ENCODE results near the gene GPR137B. TPM values are rescaled to one million over a fixed set of nuclear protein-coding genes. Genes with fewer than 3 reads are reported as not detected.
A peak's percentile ranks its signal among the peaks of the same experiment; 100 is the strongest.
"Not testable (repeated sequence)": the region's sequence is repeated elsewhere in the genome, so short reads cannot be mapped to it uniquely, and the experiment has no call there.

GPR137B gene
- total and polyA plus RNA-seq, 2 of the 13 experiments (the other 11 are each of a cell fraction or from before 2014, with no cell fraction given) = 0.31 to 0.41 TPM

GRCh38 chr1:236161230-236161629, 18.9 kb downstream of the GPR137B start (continued):
- TF ChIP-seq MXD3 (CRISPR knock-in tag; IDR thresholded peaks at IDR 0.05) = no peak

DNA sequence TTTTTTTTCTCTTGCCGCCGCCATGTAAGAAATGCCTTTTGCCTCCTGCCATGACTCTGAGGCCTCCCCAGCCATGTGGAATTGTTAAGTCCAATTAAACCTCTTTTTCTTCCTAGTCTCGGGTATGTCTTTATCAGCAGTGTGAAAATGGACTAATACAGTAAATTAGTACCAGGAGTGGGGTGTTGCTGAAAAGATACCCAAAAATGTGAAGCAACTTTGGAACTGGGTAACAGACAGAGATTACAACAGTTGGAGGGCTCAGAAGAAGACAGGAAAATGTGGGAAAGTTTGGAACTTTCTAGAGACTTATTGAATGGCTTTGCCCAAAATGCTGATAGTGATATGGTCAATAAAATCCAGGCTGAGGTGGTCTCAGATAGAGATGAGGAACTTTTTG, 19.4 kb downstream of the GPR137B start:
- in situ Hi-C loops (cut with HindIII; ENCODE audit: extremely low pct_ligation_motif_present, low pct_unique_long_range_greater_than_20kb); DNase-seq (ENCODE audit: low spot score); H3K79me2 ChIP-seq (ENCODE audit: insufficient read depth, low read length); H3K9ac ChIP-seq (ENCODE audit: insufficient read depth, low read depth, low read length); H3K27me3 ChIP-seq (ENCODE audit: control insufficient read depth in 1 of 2, insufficient read depth in 2 of 2, low read length in 2 of 2); H3K36me3 ChIP-seq (replicated peaks in 1 of 2; ENCODE audit: control insufficient read depth in 1 of 2, insufficient read depth in 2 of 2, low read length in 2 of 2); CTCF ChIA-PET (ENCODE audit: low intra/inter-chr PET ratio, low total read pairs); BruUV-seq (replicated peaks); H3K4me2 ChIP-seq (ENCODE audit: low read depth, low read length); FAIRE-seq; POLR2A ChIA-PET; ATAC-seq; H2AFZ ChIP-seq (ENCODE audit: low read length); H3K27ac ChIP-seq (ENCODE audit: extremely low read length, insufficient read depth, low read length); intact Hi-C loops (cut with micrococcal nuclease; ENCODE audit: unreplicated experiment); H3K4me3 ChIP-seq (replicated peaks in 1 of 3; ENCODE audit: insufficient read depth in 1 of 3, low read depth in 2 of 3, low read length in 3 of 3); H4K20me1 ChIP-seq (ENCODE audit: insufficient read depth, low read length): not testable (repeated sequence)
- Histone ChIP-seq H3K9me3 (ENCODE audit: low read length) (peaks cover 17% of the 10 kb centered on the region), H3K4me1 (ENCODE audit: insufficient read depth, low read length) (peaks cover 23% of the 10 kb centered on the region)
- 69% methylated on average over 3 of the region's 3 CpGs for WGBS (ENCODE audit: low lambda C conversion rate)

DNA sequence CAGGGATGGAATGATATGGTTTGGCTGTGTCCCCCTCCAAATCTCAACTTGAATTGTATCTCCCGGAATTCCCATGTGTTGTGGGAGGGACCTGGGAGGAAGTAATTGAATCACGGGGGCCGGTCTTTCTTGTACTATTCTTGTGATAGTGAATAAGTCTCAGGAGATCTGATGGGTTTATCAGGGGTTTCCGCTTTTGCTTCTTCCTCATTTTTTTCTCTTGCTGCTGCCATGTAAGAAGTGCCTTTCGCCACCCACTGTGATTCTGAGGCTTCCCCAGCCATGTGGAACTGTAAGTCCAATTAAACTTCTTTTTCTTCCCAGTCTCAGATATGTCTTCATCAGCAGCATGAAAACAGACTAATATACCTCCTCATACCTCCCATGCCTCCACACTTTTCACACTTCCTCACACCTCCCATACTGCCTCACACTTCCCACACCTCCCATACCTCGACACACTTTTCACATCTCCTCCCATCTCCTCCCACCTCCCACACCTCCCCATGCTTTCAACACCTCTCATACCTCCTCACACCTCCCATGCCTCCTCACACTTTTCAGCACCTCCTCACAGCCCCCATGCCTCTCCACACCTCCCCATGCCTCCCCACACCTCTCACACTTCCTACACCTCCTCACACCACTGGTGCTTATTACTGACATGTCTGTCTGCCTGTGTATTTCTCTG, 21.3 kb downstream of the GPR137B start:
- H3K4me1 ChIP-seq (ENCODE audit: insufficient read depth, low read length) = peaks cover 23% of the 10 kb centered on the region
- WGBS (ENCODE audit: low lambda C conversion rate) = 57% methylated on average over 6 of the region's 6 CpGs
- H3K9me3 ChIP-seq (ENCODE audit: low read length) = peaks cover 17% of the 10 kb centered on the region
- intact Hi-C loops (cut with micrococcal nuclease; ENCODE audit: unreplicated experiment) = no loop called here
- no peak overlapping the region for H3K4me3 ChIP-seq (replicated peaks in 1 of 3; ENCODE audit: insufficient read depth in 1 of 3, low read depth in 2 of 3, low read length in 3 of 3)
- DNase-seq (ENCODE audit: low spot score) (no peak), FAIRE-seq (no peak), ATAC-seq (no peak)
- no TSS peak for BruUV-seq (replicated peaks)
- H3K9ac ChIP-seq (ENCODE audit: insufficient read depth, low read depth, low read length) = no peak overlapping the region
- no peaks in the 10 kb centered on the region for H3K36me3 ChIP-seq (replicated peaks in 1 of 2; ENCODE audit: control insufficient read depth in 1 of 2, insufficient read depth in 2 of 2, low read length in 2 of 2)
- 0 out of 5 replicates have a peak, but pooled peaks cover 0 to 3% of the 10 kb centered on the region in 2 experiments for H3K27me3 ChIP-seq (ENCODE audit: control insufficient read depth in 1 of 2, insufficient read depth in 2 of 2, low read length in 2 of 2)
- POLR2A ChIA-PET = no interaction called here
- H2AFZ ChIP-seq (ENCODE audit: low read length) = no peak overlapping the region
- in situ Hi-C loops (cut with HindIII; ENCODE audit: extremely low pct_ligation_motif_present, low pct_unique_long_range_greater_than_20kb) = no loop called here
- no peak overlapping the region for H3K27ac ChIP-seq (ENCODE audit: extremely low read length, insufficient read depth, low read length)
- no peaks in the 10 kb centered on the region for H3K79me2 ChIP-seq (ENCODE audit: insufficient read depth, low read length)
- H3K4me2 ChIP-seq (ENCODE audit: low read depth, low read length) = peak overlapping the region; percentile 29; the same call in 1 of the 2 replicates
- CTCF ChIA-PET (ENCODE audit: low intra/inter-chr PET ratio, low total read pairs) = no interaction called here
- no peaks in the 10 kb centered on the region for H4K20me1 ChIP-seq (ENCODE audit: insufficient read depth, low read length)
- no peak for TF ChIP-seq MTF1 (CRISPR knock-in tag; IDR thresholded peaks at IDR 0.05)
- TF ChIP-seq DNMT1 (CRISPR knock-in tag; IDR thresholded peaks at IDR 0.05) = no peak
- no peak for TF ChIP-seq ZBTB14 (CRISPR knock-in tag; IDR thresholded peaks at IDR 0.05)
- TF ChIP-seq U2AF1 (optimal IDR thresholded peaks at IDR 0.05; ENCODE audit: low read depth, low read length) = no peak
- TF ChIP-seq, protein P1, sequence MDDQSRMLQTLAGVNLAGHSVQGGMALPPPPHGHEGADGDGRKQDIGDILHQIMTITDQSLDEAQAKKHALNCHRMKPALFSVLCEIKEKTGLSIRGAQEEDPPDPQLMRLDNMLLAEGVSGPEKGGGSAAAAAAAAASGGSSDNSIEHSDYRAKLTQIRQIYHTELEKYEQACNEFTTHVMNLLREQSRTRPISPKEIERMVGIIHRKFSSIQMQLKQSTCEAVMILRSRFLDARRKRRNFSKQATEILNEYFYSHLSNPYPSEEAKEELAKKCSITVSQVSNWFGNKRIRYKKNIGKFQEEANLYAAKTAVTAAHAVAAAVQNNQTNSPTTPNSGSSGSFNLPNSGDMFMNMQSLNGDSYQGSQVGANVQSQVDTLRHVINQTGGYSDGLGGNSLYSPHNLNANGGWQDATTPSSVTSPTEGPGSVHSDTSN (CRISPR knock-in tag; IDR thresholded peaks at IDR 0.05; ENCODE audit: borderline replicate concordance) = no peak
- no peak for TF ChIP-seq TP53 (CRISPR knock-in tag; conservative IDR thresholded peaks at IDR 0.05)
- no peak for TF ChIP-seq ZNF761 (CRISPR knock-in tag; conservative IDR thresholded peaks at IDR 0.05)

Measured in HepG2 (cell line).